Measurements from ENCODE around the gene GNG7. TPM values are rescaled to one million over a fixed set of nuclear protein-coding genes. Genes with fewer than 3 reads are reported as not detected.
"Not testable (repeated sequence)": the region's sequence is repeated elsewhere in the genome, so short reads cannot be mapped to it uniquely, and the experiment has no call there.

The GNG7 gene
- total RNA-seq, 2 experiments from 2014 or later = 1.1 to 1.2 TPM

DNA sequence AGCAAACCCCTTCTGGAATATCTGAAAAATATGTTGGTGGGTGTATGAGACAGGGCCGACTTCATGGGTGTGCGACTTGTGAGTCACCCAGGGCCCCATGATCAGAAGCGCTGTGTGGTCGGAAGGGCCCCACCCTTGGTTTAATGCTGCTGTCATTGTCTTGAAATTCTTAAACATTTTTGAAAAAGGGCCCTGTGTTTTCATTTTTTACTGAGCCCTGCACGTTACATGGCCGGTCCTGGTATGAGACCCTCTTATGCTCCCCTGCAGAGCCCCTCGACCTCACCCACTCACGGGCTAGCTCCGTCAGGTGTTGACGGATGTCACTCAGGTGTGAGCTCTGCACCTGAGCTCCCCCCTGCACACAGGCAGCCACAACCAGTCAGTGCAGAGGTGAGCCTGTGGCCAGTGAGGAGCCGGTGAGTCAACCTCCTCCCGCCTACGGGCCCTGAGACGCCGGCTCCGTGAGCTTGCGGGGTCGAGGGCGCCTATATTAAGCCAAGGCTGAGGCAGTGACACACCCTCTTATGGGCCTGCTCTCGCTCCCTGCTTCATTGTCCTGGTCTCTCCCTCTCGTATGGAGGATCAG lies 198.9 kb downstream of the GNG7 start:
- H3K4me3 Mint-ChIP-seq = peak overlapping the region; percentile 30
- H3K36me3 Mint-ChIP-seq (ENCODE audit: low read depth) = no peaks in the 10 kb centered on the region
- peak overlapping the region; percentile 89 for H3K27ac Mint-ChIP-seq
- POLR2A ChIA-PET = no interaction called here
- H3K27me3 Mint-ChIP-seq = peaks cover 6% of the 10 kb centered on the region
- peak; percentile 56 for DNase-seq
- peaks cover 45% of the 10 kb centered on the region for H3K4me1 Mint-ChIP-seq
- no peaks in the 10 kb centered on the region for H3K9me3 Mint-ChIP-seq
- CTCF ChIA-PET = interaction anchor here (0.6 to 1.3 kb wide), 5 partner anchors 9 to 50 kb away, joined by 3 to 5 read pairs (median 3); partner anchors contain the start of gene GADD45B

DNA sequence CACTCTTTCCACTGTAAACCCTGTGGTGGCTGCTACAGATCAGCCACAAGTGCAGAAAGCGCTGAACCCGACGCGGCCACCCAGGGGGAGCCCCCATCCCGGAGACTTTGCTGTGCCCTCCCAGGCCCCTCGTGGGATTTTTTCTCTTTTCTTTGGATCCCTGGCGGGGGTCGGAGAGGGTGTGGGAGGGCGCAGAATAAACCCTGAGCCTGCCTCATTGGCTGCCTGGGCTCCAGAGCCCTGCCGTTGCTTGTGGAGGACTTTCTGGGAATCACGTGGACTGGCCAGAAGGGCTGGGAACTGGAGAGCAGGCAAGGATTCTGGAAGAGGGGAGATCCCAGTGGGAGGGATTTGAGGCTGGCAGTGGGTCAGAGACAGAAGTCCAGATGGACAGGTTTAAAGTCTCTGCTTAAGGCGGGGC lies 201.6 kb downstream of the GNG7 start:
- CTCF ChIA-PET = interaction anchor here (0.7 kb wide), 1 partner anchor 377 kb away, joined by 3 read pairs; no protein-coding TSS in a partner anchor
- Mint-ChIP-seq H3K4me1 (peaks cover 37% of the 10 kb centered on the region), H3K9me3 (no peaks in the 10 kb centered on the region), H3K36me3 (ENCODE audit: low read depth) (no peaks in the 10 kb centered on the region), H3K27me3 (peaks cover 7% of the 10 kb centered on the region), H3K4me3 (no peak overlapping the region), H3K27ac (no peak overlapping the region)
- POLR2A ChIA-PET = no interaction called here
- DNase-seq = no peak

DNA sequence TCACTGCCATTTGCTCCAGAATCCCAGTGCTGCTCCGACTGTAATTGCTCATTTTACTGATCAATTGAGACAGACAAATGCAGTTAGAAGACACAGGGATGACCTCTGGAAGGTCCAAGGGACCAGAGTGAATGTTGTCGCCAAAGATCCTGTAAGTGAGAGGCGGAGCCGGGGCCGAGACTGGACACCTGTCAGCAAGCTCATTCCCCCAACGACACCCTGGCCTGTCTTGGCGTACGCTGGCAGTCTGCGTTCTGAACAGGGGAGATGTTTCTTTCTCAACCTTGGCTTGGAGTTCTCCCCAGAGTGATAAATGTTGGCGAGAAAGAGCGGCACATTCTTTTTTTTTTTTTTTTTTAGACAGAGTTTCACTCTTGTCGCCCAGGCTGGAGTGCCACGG lies 202.3 kb downstream of the GNG7 start:
- no peak overlapping the region for H3K4me3 Mint-ChIP-seq
- ChIA-PET POLR2A (no interaction called here), CTCF (interaction anchor here (0.6 to 0.7 kb wide), 4 partner anchors 100 to 708 kb away, joined by 3 read pairs; no protein-coding TSS in a partner anchor)
- H3K36me3 Mint-ChIP-seq (ENCODE audit: low read depth) = no peaks in the 10 kb centered on the region
- H3K27ac Mint-ChIP-seq = no peak overlapping the region
- peaks cover 7% of the 10 kb centered on the region for H3K27me3 Mint-ChIP-seq
- DNase-seq = no peak
- no peaks in the 10 kb centered on the region for H3K9me3 Mint-ChIP-seq
- peaks cover 40% of the 10 kb centered on the region for H3K4me1 Mint-ChIP-seq

DNA sequence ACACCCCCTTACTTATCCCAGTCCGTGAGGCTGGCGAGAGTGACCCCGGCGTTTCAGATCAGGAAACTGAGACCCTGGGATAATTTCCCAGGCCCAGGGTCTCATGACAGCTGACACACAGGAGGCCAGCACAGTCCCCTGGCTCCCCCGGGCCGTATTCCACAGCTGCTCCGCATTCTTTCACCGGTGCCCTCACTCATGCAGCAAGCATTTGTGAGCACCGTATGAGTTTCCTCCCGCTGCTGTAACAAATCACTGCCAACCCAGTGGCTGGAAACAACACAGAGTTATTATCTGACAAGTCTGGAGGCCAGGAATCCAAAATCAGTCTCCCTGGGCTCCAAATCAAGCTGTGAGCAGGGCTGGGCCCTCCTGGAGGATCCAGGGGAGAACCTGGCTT lies 205.3 kb downstream of the GNG7 start:
- H3K4me1 Mint-ChIP-seq = peaks cover 37% of the 10 kb centered on the region
- ChIA-PET POLR2A (no interaction called here), CTCF (interaction anchor here (0.6 kb wide), 1 partner anchor 654 kb away, joined by 4 read pairs; no protein-coding TSS in a partner anchor)
- H3K4me3 Mint-ChIP-seq = no peak overlapping the region
- H3K27me3 Mint-ChIP-seq = peaks cover 24% of the 10 kb centered on the region
- no peak overlapping the region for H3K27ac Mint-ChIP-seq
- DNase-seq = no peak
- H3K36me3 Mint-ChIP-seq (ENCODE audit: low read depth) = no peaks in the 10 kb centered on the region
- H3K9me3 Mint-ChIP-seq = no peaks in the 10 kb centered on the region

DNA sequence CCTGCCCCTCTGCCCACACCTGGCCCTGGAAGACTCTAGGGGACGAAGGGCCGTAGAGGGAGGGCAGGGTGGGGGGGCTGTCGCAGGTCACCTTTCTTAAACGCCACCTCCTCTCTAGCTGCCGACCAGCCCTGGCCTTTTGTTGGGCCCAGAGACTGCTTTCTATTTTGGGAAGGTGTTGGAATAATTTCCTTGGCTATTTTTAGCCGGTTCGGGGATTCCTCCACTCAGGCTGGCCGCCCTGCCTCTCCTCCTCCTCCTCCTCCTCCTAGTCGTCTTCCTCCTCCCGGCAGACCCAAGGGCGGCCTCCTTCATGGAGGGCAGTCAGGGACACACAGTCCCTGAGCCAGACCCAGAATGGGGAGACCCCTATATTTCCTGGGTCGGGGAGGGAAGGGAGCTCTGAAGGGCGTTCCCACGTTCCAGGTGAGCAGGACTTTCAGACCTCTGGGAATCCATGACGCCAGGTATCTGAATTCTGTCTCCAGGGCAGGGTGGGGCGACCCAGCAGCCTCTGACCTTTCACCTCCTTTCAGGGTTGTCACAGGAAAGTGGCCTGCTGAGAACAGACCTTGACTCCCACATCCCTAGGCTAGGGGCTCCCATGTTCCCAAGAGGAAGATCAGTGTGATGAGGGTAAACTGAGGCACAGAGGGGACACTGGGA lies 206.7 kb downstream of the GNG7 start:
- no peaks in the 10 kb centered on the region for H3K36me3 Mint-ChIP-seq (ENCODE audit: low read depth)
- H3K27ac Mint-ChIP-seq = peak overlapping the region; percentile 66

DNA sequence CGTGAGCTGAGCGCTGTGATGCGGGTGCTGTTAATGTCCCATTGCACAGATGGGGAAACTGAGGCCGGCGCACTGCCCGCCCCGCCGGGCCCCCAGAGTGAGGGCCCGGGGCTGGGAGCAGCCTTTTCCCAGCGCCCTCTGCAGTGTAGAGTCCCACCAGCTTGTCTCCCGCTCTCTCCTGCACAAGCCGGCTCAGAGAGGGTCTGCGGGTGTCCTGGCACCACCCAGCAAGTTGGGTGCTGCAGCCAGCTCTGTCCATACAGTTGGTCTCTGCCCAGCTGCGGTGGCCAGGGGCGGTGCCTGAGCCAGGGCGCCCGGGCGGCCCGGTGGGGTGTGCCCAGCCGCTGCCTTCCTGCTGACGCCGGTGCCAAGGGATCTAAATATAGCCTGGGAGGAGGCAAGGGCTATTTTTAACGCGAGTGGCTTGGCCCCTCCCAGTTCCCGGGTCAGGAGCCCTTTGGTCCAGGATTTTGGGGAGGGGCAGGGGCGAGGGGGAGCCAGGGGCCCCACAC lies 207.3 kb downstream of the GNG7 start:
- Mint-ChIP-seq H3K4me3 (peak overlapping the region; percentile 57), H3K9me3 (no peaks in the 10 kb centered on the region), H3K36me3 (ENCODE audit: low read depth) (no peaks in the 10 kb centered on the region), H3K4me1 (peaks cover 49% of the 10 kb centered on the region), H3K27me3 (peaks cover 35% of the 10 kb centered on the region), H3K27ac (no peak overlapping the region)
- peak; percentile 26 for DNase-seq
- ChIA-PET CTCF (interaction anchor here (0.7 to 1.0 kb wide), 3 partner anchors 83 to 142 kb away, joined by 3 to 4 read pairs (median 3); no protein-coding TSS in a partner anchor), POLR2A (no interaction called here)

More for the DNA sequence above, 206.7 kb downstream of the GNG7 start:
- no peak for DNase-seq
- CTCF ChIA-PET = interaction anchor here (0.7 to 1.0 kb wide), 2 partner anchors 115 to 141 kb away, joined by 4 read pairs; no protein-coding TSS in a partner anchor
- Mint-ChIP-seq H3K4me1 (peaks cover 47% of the 10 kb centered on the region), H3K4me3 (peak overlapping the region; percentile 54), H3K9me3 (no peaks in the 10 kb centered on the region), H3K27me3 (peaks cover 32% of the 10 kb centered on the region)
- POLR2A ChIA-PET = no interaction called here

DNA sequence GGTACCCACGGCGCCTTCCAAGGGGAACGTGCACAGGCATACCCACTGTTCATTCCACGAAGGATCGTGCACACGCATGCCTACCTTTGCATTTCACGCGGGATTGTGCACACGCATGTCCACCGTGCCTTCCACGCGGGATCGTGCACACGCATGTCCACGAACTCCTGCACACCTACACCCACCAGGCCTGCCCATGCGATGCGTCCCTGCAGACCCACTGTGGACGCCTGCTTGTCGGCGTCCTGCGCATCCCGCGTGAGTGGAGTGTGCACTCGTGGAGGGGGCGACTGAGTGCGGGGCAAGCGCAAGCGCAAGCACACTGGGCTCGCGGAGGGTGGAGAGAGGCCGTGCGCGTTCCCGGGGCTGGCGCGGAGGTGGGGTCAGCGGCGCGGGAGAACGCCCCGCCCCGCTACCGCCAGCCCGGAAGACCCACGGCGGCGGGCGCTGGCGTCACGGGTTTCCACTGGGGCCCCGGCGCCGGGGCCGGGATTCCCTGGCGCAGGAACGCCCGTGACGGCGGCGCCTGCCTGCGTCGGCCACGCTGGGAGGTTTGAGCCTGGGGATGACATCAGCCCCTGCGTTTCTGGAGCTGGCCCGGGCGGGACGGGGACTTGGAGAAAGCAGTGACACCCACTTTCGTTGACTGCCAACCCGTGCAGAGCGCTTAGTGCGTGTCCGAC lies 207.9 kb downstream of the GNG7 start:
- peak; percentile 58 for DNase-seq
- H3K27ac Mint-ChIP-seq = peak overlapping the region; percentile 62
- POLR2A ChIA-PET = no interaction called here
- H3K27me3 Mint-ChIP-seq = peaks cover 37% of the 10 kb centered on the region
- peaks cover 3% of the 10 kb centered on the region for H3K36me3 Mint-ChIP-seq (ENCODE audit: low read depth)
- CTCF ChIA-PET = interaction anchor here (0.7 to 1.0 kb wide), 2 partner anchors 84 to 85 kb away, joined by 3 read pairs; no protein-coding TSS in a partner anchor
- peaks cover 48% of the 10 kb centered on the region for H3K4me1 Mint-ChIP-seq
- peak overlapping the region; percentile 69 for H3K4me3 Mint-ChIP-seq
- H3K9me3 Mint-ChIP-seq = no peaks in the 10 kb centered on the region

DNA sequence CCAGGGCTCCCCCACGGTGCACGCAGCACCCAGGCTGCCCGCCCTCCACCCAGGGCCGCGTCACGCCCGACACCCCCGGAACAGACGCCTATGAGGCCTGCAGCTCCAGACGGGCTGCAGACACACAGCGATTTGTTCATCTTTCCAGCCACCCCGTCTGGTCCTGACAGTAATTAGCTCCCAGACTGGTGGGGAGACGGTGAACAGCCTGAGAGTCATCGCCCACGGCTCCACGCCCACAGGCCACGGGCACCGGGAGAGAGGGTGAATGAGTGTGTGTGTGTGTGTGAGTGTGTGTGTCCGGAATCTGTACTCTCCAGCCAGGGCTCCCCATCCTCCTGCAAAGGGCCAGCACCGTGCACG lies 208.4 kb downstream of the GNG7 start:
- DNase-seq = no peak
- H3K36me3 Mint-ChIP-seq (ENCODE audit: low read depth) = peaks cover 4% of the 10 kb centered on the region
- peaks cover 47% of the 10 kb centered on the region for H3K4me1 Mint-ChIP-seq
- peaks cover 40% of the 10 kb centered on the region for H3K27me3 Mint-ChIP-seq
- peak overlapping the region; percentile 62 for H3K27ac Mint-ChIP-seq
- ChIA-PET POLR2A (no interaction called here), CTCF (interaction anchor here (0.6 to 0.7 kb wide), 2 partner anchors 78 to 129 kb away, joined by 3 read pairs; no protein-coding TSS in a partner anchor)
- H3K9me3 Mint-ChIP-seq = no peaks in the 10 kb centered on the region
- peak overlapping the region; percentile 69 for H3K4me3 Mint-ChIP-seq

DNA sequence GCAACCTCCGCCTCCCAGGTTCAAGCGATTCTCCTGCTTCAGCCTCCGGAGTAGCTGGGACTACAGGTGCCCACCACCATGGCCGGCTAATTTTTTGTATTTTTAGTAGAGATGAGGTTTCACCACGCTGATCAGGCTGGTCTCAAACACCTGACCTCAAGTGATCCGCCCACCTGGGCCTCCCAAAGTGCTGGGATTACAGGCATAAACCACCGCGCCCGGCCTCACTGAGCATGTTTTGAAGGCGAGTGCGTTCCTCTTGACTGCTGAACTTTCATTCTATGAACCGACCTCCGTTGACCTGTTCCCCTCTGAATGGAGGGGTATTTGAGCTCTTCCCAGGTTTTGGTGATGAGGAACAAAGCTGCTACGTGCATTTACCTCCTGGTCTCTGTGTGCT lies 209.0 kb downstream of the GNG7 start:
- Mint-ChIP-seq H3K27me3 (peaks cover 44% of the 10 kb centered on the region), H3K4me1 (peaks cover 47% of the 10 kb centered on the region)
- H3K27ac Mint-ChIP-seq; H3K36me3 Mint-ChIP-seq (ENCODE audit: low read depth); H3K4me3 Mint-ChIP-seq; H3K9me3 Mint-ChIP-seq; DNase-seq; POLR2A ChIA-PET: not testable (repeated sequence)
- CTCF ChIA-PET = interaction anchor here (0.6 to 0.7 kb wide), 3 partner anchors 51 to 128 kb away, joined by 3 read pairs; no protein-coding TSS in a partner anchor

DNA sequence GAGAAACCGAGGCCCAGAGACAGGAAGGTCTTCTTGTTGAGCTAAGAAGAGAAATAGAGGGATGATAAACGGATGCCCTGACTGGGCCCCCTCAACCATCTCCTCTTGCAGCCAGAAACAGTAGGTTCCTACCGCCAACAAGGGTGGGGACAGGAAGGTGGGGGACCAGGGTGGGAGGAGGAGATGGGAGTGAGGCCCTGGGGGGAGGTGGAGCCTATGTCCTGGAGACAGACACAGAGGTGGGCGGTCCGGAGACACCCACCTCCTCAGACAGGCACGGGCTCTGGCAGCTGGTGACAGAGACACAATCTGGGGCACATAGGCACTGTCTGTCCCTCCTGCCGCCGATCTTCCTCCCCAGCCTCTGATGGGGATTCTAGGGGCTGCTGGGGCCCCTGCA lies 209.6 kb downstream of the GNG7 start:
- H3K9me3 Mint-ChIP-seq = no peaks in the 10 kb centered on the region
- H3K4me1 Mint-ChIP-seq = peaks cover 47% of the 10 kb centered on the region
- CTCF ChIA-PET = no interaction called here
- no peak overlapping the region for H3K27ac Mint-ChIP-seq
- no peak overlapping the region for H3K4me3 Mint-ChIP-seq
- POLR2A ChIA-PET = no interaction called here
- DNase-seq = no peak
- H3K27me3 Mint-ChIP-seq = peaks cover 45% of the 10 kb centered on the region
- peaks cover 4% of the 10 kb centered on the region for H3K36me3 Mint-ChIP-seq (ENCODE audit: low read depth)

DNA sequence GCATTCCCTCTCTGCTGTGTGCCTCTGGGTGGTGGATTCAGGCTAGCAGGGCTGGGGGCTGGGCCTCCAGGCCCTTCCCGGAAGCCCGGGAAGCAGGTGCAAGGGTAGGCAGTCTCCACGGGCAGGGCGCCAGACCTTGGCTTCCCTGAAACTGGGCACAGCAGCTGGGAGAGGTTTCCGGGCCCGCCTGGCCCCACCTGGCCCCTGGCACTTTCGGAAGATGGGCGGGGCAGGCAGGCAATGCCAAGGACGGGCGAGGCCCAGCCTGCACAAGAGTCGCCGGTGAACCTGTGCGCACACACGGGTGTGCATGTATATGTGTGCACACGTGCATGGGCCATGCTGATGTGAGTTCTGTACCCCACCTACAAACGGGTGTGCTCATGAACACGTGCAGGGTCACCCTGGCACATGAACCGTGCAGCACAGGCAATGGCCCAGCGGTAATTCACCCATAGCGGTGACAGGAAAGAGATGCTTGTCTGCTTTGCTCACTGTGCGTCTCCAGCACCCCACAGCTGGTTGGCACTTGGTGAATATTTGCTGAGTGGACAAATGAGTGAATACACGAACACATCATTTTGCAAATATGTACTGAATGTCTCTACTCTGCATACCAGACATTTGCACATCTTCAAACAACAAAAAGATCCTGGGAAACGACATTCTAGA lies 211.2 kb downstream of the GNG7 start:
- Mint-ChIP-seq H3K27ac (no peak overlapping the region), H3K27me3 (peaks cover 53% of the 10 kb centered on the region), H3K36me3 (ENCODE audit: low read depth) (peaks cover 4% of the 10 kb centered on the region), H3K4me3 (no peak overlapping the region), H3K4me1 (peaks cover 44% of the 10 kb centered on the region), H3K9me3 (no peaks in the 10 kb centered on the region)
- no peak for DNase-seq
- ChIA-PET CTCF (no interaction called here), POLR2A (no interaction called here)

DNA sequence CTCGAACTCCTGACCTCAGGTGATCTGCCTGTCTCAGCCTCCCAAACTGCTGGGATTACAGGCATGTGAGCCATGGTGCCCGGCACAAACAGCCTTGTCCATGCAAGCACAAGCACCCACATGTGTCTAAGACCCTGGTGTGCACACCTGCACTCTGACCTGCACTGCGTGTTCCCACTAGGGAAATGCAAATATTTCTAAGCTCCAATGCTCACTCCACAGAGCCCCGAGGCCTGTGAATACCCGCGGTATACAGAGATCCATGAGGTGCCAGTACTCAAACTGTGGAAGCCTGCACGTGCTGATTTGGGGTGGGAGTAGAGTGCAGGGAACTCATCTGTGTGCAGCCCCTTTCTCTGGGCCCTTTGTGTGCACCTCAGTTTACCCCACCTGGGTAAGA lies 211.8 kb downstream of the GNG7 start:
- ChIA-PET POLR2A (no interaction called here), CTCF (interaction anchor here (1.0 kb wide), 1 partner anchor 90 kb away, joined by 3 read pairs; no protein-coding TSS in a partner anchor)
- Mint-ChIP-seq H3K4me3 (no peak overlapping the region), H3K27me3 (peaks cover 53% of the 10 kb centered on the region), H3K27ac (no peak overlapping the region), H3K9me3 (no peaks in the 10 kb centered on the region), H3K4me1 (peaks cover 38% of the 10 kb centered on the region), H3K36me3 (ENCODE audit: low read depth) (peaks cover 4% of the 10 kb centered on the region)
- DNase-seq = no peak

All from activated CD4-positive, alpha-beta T cell treated with anti-CD3 and anti-CD28 coated beads, Interleukin-2, amount 10 ng/mL, durations not matched to agents 7 days and 5 days (primary cell).